Panc1 (cell line): ENCODE measurements around the gene RRN3. TPM values are rescaled to one million over a fixed set of nuclear protein-coding genes. Genes with fewer than 3 reads are reported as not detected.

Experiments used
- ATAC-seq: fragments of 200-7000 bp; cut with Tn5 transposase; 2 replicates; pipeline ENCODE4 v1.9.1; 2020; ENCODE audit warnings: mild to moderate bottlenecking, moderate library complexity
- BruUV-seq: library from RNA; stranded (reverse); fragments of 400-500 nt; replicated peaks from 2 replicates; lab custom pipeline; 2021; lab: Mats Ljungman, UMichigan
- CTCF ChIA-PET: fragments of 300-600 bp; sonication (Branson Sonifier 250); formaldehyde crosslinking; loops from one replicate; lab custom pipeline; 2022; ENCODE audit warnings: antibody characterized with exemption; lab: Charles Lee
- POLR2A ChIA-PET: fragments of 300-600 bp; sonication (Branson Sonifier 250); formaldehyde crosslinking; loops from one replicate; lab custom pipeline; 2022; ENCODE audit warnings: antibody characterized with exemption; lab: Charles Lee
- DNase-seq: peaks from one replicate; pipeline ENCODE4 v3.0.0-alpha.2; 2010; ENCODE audit warnings: low read depth, low spot score
- H3K27ac ChIP-seq: 2 replicates; pipeline ENCODE4 v1.5.1; 2011; ENCODE audit warnings: mild to moderate bottlenecking, low read length, inconsistent platforms
- H3K27me3 ChIP-seq: fragments of 200-500 bp; sonication (Bioruptor generic); 2 replicates; pipeline ENCODE4 v1.6.0; 2014; ENCODE audit warnings: low read length, inconsistent platforms; ENCODE audit not compliant: control insufficient read depth, insufficient read depth
- H3K36me3 ChIP-seq: fragments of 200-500 bp; sonication (Bioruptor generic); 2 replicates; pipeline ENCODE4 v1.5.1; 2014; ENCODE audit warnings: inconsistent platforms, mild to moderate bottlenecking, low read length, moderate library complexity; ENCODE audit not compliant: control insufficient read depth, insufficient read depth
- H3K4me1 ChIP-seq: 2 replicates; pipeline ENCODE4 v1.5.1; 2011; ENCODE audit warnings: inconsistent platforms, mild to moderate bottlenecking, low read length, moderate library complexity; ENCODE audit not compliant: control insufficient read depth, insufficient read depth
- H3K4me3 ChIP-seq, 2 experiments: 2 replicates each; pipeline ENCODE4 v1.5.1; 2011 to 2012; ENCODE audit warnings: low read depth in 2 of 2, low read length in 2 of 2, mild to moderate bottlenecking in 2 of 2, inconsistent platforms in 1 of 2, moderate library complexity in 1 of 2
- H3K9me3 ChIP-seq: fragments of 200-500 bp; sonication (Bioruptor generic); 2 replicates; pipeline ENCODE4 v1.5.1; 2014; ENCODE audit warnings: low read depth, mild to moderate bottlenecking, inconsistent platforms, low read length, moderate library complexity; ENCODE audit not compliant: control insufficient read depth, insufficient read depth
- CTCF ChIP-seq: fragments of 450-650 bp; IDR thresholded peaks from 2 replicates; pipeline ENCODE4 v1.5.1; 2017; ENCODE audit warnings: mild to moderate bottlenecking
- POLR2AphosphoS5 ChIP-seq: IDR thresholded peaks from 2 replicates; pipeline ENCODE4 v1.6.1; 2012; ENCODE audit warnings: mild to moderate bottlenecking, low read depth, low read length, moderate library complexity
- REST ChIP-seq, 2 experiments: IDR thresholded peaks; 2 replicates each; pipeline ENCODE4 v1.6.1; 2011 to 2012; ENCODE audit warnings: low read depth in 2 of 2, control low read depth in 1 of 2, low read length in 1 of 2, mild to moderate bottlenecking in 1 of 2, moderate library complexity in 1 of 2; ENCODE audit not compliant: insufficient read depth in 1 of 2
- SIN3A ChIP-seq: IDR thresholded peaks from 2 replicates; pipeline ENCODE4 v1.6.1; 2012; ENCODE audit warnings: low read depth, mild to moderate bottlenecking, low read length, moderate library complexity, borderline replicate concordance; ENCODE audit not compliant: insufficient read depth
- TCF7L2 ChIP-seq: IDR thresholded peaks from 2 replicates; pipeline ENCODE4 v1.6.1; 2011; ENCODE audit warnings: mild to moderate bottlenecking, low read depth, low read length, inconsistent platforms
- in situ Hi-C: cut with HindIII; loops from 2 replicates; pipeline ENCODE4 v1.10.0; 2016; ENCODE audit warnings: low sequenced_read_pairs, low pct_unique_long_range_greater_than_20kb
- intact Hi-C: fragments of 100-400 bp; cut with micrococcal nuclease; formaldehyde crosslinking; loops from one replicate; pipeline ENCODE4 v1.10.0; 2022; ENCODE audit not compliant: unreplicated experiment
- total RNA-seq: library from RNA; stranded (reverse); gene quantifications from one replicate; pipeline ENCODE4 v1.2.1, GENCODE V29; 2021; ENCODE audit not compliant: unreplicated experiment

RRN3 gene
- total RNA-seq, 1 experiment from 2014 or later, result 66.0 TPM

GRCh38 chr16:15032547-15033308 lies 61.3 kb downstream of the RRN3 start:
- in situ Hi-C loops, result no loop called here
- ChIA-PET CTCF (no interaction called here), POLR2A (interaction anchor here (0.6 kb wide), 1 partner anchor 9 kb away, joined by 10 read pairs; no protein-coding TSS in a partner anchor)
- Histone ChIP-seq H3K27me3 (no peaks in the 10 kb centered on the region), H3K36me3 (peaks cover 17% of the 10 kb centered on the region), H3K27ac (no peak overlapping the region), H3K4me3 (no peak overlapping the region), H3K4me1 (0 out of 2 replicates have a peak, but pooled peaks cover 4% of the 10 kb centered on the region), H3K9me3 (no peaks in the 10 kb centered on the region)
- no peak for TF ChIP-seq REST (IDR thresholded peaks at IDR 0.05; ENCODE audit: insufficient read depth in 1 of 2, low read depth in 2 of 2, low read length in 1 of 2)
- TF ChIP-seq TCF7L2, result no peak
- no peak for TF ChIP-seq CTCF
- TF ChIP-seq POLR2AphosphoS5, result no peak
- TF ChIP-seq SIN3A, result no peak
- no TSS peak for BruUV-seq
- intact Hi-C loops, result no loop called here
- ATAC-seq, result no peak
- DNase-seq, result no peak

GRCh38 chr16:15031586-15031985 lies 62.5 kb downstream of the RRN3 start:
- Histone ChIP-seq H3K27me3 (no peaks in the 10 kb centered on the region), H3K36me3 (peaks cover 10% of the 10 kb centered on the region; the same call in 1 of the 2 replicates), H3K4me3 (no peak overlapping the region), H3K4me1 (0 out of 2 replicates have a peak, but pooled peaks cover 4% of the 10 kb centered on the region), H3K27ac (no peak overlapping the region), H3K9me3 (no peaks in the 10 kb centered on the region)
- POLR2A ChIA-PET, result no interaction called here
- intact Hi-C loops, result no loop called here
- DNase-seq (no peak), ATAC-seq (no peak)
- BruUV-seq, result no TSS peak
- in situ Hi-C loops, result no loop called here
- TF ChIP-seq TCF7L2 (no peak), SIN3A (no peak), POLR2AphosphoS5 (no peak), REST (IDR thresholded peaks at IDR 0.05; ENCODE audit: insufficient read depth in 1 of 2, low read depth in 2 of 2, low read length in 1 of 2) (no peak), CTCF (no peak)
- CTCF ChIA-PET, result no interaction called here
